ENCODE data around the gene UBASH3B.

The UBASH3B gene

DNA sequence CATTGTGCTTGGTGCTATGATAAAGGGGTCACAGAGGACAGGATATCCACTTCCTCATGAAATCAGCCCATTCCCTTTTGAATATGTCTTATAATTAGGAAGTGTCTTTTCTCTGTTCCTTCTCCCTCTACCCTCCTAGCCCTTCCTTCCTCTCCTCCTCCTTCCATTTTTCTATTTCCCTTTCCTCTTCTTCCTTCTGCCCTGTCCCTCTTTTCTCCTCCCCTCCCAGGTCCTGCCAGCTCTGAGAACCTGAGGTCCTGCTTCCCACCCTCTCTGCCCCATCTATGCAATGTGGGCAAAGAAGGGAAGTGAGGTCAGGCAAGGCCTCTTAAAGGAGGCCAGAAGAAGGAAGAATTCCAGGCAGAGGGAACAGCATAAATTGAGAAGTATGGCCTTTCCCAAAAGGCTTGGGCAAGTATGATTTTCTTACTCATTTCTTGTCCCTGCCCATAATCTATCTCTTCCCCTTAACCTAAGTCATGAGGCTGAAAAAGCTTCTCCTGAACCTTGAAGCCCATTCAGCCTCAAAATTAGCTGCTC, 7.7 kb upstream of the UBASH3B start:
- in situ Hi-C loops (cut with MboI; ENCODE audit: low sequenced_read_pairs), result no loop called here

DNA sequence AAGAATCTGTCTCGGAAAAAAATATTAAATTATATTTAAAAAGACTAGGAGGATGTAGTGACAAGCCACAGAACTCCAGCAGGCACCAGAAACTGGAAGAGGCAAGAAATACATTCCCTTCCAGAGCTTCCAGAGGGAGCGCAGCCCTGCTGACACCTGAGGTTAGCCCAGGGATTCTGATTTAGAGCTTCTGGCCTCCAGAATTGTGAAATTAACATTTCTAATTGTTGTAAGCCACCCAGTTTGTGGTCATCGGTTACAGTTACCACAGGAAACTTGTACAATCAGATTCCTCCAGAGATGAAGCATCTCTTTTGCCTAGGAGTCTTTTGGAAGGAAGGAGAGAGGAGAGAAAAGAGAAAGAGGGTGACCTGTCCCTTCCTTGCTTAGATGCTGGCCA, 6.4 kb upstream of the UBASH3B start:
- in situ Hi-C loops (cut with MboI; ENCODE audit: low sequenced_read_pairs), result no loop called here

DNA sequence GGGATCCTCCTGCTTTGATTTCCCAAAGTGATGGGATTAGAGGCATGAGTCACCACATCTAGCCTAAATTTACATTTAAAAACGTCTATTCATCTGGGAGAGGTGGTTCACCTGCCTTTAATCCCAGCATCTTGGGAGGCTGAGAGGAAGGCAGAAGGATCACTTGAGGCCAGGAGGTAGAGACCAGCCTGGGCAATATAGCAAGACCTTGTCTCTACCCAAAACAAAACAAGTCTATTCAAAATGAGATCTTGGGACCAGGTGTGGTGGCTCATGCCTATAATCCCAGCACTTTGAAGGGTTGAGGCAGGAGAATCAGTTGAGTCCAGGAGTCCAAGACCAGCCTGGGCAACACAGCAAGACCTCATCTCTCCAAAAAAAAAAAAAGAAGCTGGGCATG, 4.9 kb upstream of the UBASH3B start:
- in situ Hi-C loops (cut with MboI; ENCODE audit: low sequenced_read_pairs), result no loop called here

DNA sequence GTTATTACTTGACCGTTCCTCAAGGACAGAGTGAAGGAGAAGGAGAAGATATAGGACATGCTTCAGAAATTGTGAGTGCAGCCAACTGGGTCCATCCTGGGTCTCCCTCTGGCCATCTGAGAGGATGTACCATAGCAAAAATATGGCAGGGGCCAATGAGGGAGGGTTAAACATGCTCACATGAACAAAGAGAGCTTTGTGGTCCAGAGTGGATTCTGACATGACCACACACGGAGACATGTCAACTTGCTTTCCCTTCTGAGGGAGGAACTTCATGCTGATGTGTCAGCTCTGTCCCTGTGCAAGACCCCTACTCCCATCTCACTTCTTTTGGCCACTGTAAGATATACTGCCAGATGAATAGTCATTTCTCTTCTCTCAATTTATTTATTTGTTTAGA, 3.0 kb upstream of the UBASH3B start:
- in situ Hi-C loops (cut with MboI; ENCODE audit: low sequenced_read_pairs), result no loop called here

DNA sequence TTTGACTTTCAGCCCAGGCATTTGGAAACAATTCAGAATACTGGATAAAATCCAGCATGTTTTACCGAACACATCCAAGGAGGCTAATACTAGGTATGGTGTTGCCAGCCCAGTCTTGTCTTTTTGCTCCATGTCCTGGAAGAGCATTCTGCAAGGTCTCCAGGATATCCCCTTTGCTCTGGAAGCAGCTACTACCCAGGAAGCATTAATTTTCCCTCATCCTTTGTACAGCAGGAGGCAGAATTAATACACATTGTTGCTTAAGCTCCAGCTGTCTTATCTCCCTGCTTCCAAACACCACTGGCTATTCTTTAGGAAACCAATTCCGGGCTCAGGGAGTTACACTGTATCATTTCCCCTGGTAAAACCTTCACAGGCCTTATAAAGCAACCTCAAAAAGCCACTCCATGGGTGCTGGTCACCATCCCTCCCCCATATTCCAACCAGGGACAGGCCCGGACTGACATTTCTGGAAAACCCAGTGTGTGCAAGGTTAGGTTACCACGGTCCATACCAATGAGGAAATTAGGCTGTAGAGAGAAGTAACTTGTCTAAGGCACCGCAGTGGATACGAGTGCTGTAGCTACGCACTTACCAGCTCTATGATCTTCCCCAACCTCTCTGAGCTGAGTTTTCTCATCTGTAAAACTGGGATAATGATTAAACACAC, 1.5 kb upstream of the UBASH3B start:
- in situ Hi-C loops (cut with MboI; ENCODE audit: low sequenced_read_pairs), result no loop called here

DNA sequence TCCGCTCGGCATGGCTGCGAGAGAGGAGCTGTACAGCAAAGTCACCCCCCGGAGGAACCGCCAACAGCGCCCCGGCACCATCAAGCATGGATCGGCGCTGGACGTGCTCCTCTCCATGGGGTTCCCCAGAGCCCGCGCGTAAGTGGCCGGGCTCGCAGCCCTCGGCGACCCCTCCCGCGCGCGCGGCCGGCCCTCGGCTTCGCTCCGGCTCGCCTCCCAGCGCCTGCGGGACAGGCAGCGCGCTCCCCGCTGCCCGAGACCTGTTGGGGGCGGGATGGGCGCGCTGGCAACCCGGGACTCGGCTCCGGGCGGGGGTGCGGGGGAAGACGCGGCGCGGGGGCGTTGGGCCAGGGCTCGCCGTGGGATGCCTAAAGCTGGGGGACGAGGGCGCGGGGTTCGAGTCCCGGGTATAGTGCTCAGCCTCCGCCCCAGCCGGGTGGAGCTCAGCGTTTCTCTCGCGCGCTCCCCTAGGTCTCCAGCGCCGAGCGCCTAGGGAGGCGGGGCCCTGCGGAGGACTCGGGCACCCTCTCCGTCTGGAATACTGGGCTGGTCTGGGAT, 630 bp downstream of the UBASH3B start:
- in situ Hi-C loops (cut with MboI; ENCODE audit: low sequenced_read_pairs), result no loop called here

DNA sequence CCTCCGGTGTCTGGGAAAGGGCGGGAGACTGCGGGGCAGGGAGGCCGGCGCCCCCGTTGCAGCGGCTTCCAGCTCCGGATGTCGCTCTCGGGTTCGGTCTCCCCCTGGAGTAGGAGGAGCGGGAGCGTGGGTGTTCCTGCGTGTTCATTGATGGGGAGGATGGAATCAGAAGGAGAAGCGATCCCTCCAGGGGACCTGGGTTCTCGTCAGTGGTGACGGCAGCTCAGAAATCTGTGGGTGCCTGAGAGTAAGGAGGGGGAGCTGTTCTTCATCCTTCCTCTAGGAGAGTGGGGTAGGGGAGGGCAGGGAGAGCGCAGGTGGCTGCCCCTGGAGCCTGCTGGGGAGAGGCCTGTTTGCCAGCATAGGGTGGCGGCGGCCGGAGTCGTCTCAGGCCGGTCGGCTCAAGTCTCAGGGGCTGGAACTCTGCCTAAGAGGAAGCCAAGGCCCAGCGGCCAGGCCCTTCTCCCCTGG, 1.1 kb downstream of the UBASH3B start:
- in situ Hi-C loops (cut with MboI; ENCODE audit: low sequenced_read_pairs), result no loop called here

DNA sequence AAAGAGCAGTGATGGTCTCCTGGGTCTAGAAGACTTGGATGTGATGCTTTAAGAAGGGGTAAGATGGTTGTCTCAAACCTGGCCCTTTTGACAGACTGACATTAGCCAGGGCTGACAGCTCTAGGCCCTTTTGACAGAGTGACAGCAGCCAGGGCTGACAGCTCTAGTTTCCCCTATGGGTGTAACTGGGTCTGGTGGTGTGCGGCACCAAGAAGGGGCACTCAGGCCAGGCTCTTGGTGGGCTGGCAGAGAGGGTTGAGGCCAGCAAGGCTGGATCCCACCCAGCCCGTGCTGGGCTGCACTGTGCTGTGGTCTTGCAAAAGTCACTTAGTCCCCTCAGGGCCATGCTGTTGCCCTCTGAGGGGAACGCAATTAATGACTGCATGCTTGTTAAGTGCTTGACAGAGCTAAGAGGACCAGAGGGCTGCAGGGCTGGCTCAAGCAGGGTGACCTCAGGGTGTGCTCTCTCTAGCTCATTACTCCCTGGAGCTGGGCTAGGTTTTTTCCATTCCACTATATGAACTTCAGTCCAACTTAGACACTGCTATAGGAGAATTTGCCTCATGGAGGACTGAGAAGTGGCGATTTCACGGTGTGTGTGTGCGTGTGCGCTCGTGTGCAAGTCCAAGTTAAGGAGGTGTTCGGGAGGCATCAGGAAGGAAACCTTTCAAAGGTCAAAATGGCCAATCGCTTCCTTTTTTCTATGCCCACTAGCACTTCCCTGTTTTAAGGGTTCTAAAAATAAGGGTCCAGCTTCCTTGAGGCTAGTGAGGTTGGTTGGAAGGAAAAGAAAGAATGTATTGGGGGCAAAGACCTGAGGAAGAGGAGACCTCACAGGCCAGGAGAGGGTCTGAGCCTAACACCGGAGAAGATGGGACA, 4.4 kb downstream of the UBASH3B start:
- in situ Hi-C loops (cut with MboI; ENCODE audit: low sequenced_read_pairs), result no loop called here

DNA sequence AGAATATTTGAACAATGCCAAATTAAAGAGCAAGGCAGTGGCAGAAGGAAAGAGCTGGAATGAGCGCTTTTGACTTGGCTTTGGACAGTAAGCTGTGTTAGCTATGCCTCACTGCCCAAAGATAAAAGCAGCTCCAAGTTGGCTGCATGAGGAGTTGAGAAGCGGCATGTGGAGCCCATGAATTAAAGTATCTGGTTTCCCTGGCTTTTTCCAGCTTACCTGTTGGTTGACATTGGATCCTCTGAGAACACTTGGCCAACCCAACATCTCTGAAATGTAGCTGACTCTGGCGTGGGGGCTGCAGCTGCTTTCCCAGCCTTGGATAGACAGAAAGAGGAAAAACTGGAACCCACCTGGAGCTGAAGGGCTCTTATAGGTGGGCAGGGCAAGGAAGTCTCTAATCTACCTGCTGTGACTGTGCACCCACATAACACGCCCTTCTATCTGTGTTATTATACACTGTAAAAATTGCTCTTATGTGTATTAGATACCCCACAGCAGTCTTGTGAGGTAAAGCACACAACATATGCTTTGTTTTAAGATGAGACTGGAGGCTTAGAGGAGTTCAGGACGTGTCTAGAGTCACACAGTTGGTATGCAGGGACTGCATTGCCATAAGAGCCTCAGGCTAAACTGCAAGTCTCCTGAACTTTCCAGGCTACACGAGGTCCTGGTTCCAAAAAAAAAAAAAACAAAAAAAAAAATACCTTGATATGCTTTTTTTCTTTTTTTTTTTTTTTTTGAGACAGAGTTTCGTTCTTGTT, 5.8 kb downstream of the UBASH3B start:
- in situ Hi-C loops (cut with MboI; ENCODE audit: low sequenced_read_pairs), result no loop called here

DNA sequence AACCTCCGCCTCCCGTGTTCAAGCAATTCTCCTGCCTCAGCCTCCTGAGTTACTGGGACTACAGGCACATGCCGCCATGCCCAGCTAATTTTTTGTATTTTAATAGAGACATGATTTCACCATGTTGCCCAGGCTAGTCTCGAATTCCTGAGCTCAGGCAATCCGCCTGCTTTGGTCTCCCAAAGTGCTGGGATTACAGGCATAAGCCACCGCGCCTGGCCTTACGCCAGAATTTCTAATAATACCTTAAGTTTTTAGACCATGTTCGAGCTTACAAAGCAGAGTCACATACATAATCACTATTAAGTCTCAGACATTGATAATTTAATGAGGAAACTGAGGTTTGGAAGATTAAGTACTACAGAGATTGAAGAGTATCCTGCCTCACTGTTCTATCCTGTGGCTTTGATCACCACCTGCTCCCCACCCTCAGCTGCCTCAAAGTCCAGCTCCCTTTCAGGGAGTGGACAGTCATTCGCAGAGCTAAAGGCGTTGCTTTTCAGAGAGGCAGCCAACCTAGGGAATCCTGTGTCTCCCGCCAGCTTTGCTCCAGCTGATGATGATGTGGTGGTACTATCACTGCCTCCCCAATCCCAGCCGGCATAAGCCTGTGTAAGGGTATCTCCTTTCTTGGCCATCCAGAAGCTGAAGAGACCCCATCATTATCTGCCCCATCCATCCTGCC, 7.7 kb downstream of the UBASH3B start:
- in situ Hi-C loops (cut with MboI; ENCODE audit: low sequenced_read_pairs), result no loop called here

DNA sequence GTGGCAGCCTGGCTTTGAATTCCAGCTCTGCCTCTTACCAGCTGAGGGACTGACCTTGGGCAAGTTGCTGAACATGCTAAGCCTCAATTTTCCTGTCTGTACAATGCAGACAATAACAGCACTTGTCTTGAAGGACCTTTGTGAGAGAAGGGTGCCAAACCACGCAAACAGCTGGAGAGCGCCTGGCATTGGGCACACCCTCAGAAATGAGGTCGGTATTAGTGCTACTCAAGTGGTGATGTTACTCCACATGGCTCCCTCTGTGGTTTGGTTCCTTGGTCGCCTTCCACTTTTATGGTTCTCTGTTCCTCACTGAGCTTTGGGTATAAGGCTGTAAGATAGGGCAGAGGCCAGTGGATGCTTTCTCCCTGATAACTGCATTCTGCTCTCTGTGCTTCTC, 8.2 kb downstream of the UBASH3B start:
- in situ Hi-C loops (cut with MboI; ENCODE audit: low sequenced_read_pairs), result no loop called here

DNA sequence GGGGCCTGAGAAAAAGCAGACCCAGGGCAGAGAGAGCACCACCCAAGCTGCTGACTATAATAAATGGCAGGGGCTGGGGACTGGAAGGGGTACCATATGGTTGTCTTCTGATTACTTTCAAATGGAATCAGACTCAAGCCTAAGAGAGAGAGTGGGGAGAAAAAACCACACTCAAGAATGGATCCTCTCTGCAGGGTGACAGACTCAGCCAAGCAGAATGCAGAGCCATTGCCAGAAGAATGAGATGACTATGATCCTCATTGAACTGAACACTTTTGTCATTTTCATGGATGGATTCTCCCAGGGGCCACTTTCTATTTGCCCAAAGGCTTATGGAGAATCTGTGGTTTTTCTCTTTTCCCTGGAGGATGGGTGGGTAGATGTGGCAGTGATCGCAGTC, 8.7 kb downstream of the UBASH3B start:
- in situ Hi-C loops (cut with MboI; ENCODE audit: low sequenced_read_pairs), result no loop called here

DNA sequence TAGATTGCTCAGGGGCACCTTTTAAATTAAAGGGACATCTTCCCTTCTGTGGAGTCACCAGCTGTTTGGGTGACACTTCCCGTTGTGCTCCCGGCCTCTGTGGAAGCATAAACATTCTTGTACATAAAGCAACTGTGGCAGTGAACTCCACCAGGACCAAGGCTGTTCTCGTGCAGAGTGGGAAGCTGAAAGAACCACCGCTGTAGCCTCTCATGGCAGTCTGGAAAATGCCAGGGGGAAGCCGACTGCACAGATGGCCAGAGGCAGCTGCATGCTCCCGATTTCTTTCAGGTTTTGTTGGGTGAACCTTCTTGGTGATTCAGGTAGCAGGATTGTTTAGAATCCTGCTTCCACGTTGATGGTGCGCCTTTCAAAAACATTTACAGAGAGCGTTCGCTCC, 10.3 kb downstream of the UBASH3B start:
- in situ Hi-C loops (cut with MboI; ENCODE audit: low sequenced_read_pairs), result no loop called here

DNA sequence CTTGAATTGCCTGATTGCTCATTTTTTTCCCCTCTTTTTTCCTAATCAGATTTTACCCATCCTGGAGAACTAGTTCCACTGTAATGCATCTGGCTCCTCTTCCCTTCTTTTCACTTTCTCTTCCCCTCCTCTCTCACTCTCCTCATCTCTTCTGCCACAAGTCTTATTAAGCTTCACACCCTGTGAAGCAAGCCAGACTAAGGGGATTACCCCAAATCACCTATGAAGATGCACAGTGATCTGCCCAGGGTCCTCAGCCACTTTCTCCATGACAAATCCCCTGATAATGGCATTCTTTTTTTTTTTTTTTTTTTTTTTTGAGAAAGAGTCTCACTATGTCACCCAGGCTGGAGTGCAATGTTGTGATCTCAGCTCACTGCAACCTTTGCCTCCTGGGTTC, 11.2 kb downstream of the UBASH3B start:
- in situ Hi-C loops (cut with MboI; ENCODE audit: low sequenced_read_pairs), result no loop called here

DNA sequence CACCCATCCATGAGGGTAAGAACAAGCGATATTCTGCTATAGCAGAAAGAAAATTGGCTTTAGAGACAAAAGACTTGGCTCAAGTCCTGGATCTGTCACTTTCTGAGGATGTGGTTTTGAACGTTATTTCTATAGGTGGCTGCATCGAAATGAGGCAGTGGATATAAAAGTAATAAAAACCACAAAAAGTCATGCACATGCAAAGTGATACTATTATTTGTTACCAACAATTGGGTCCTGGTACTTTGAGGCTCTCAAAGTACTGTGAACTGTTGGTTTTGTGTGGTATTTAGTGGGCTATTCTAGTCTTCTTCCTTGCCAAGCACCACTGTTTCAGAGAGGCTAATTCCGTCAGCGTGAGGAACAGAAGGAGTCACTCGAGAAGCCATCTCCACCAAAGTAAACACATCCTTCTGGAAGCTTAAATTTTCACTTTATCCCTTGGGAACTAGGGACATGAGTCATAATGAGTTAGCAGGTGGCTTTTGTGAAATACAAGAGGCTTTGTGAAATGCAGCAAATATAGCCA, 13.1 kb downstream of the UBASH3B start:
- in situ Hi-C loops (cut with MboI; ENCODE audit: low sequenced_read_pairs), result no loop called here

DNA sequence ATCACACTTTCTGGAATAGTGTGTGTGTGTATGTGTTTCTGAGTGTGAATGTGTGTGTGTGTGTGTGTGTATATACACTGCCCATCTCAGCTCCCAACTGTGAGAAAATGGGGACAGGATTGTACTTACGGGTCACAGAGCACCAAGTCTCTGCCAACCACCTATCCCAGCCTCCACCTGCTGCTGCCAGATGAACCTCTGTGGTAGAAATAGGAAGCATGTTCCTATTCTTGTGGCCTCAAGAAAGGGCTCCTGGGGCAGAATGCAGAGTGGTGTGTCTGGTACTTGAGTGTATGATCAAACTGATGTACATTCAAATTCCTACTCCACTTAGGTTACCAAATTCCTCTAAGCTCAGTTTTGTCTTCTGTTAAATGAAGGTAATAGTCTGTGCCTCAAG, 14.6 kb downstream of the UBASH3B start:
- in situ Hi-C loops (cut with MboI; ENCODE audit: low sequenced_read_pairs), result no loop called here

DNA sequence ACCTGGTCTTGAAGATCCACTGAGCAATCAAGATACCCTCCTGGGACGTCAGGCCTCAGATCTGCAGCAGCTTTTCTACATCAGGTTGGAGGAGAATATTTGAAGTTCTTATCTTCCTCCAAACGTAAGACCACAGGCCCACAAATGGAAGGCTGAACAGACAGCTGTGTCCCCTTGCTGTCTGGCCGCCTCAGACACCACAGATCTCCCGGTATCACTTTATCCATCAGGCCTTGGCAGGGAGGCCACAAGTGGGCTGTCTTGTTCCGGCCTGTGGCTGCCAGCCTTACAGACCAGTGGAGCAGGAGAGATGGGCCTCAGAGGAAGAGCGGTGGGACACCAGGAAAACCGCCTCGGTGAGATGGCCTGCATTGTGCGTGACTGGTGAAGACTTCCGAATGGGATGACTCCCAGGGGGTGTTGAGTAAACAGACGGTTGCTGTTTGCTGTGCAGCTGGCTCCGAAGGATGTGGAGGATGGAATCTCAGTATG, 15.9 kb downstream of the UBASH3B start:
- in situ Hi-C loops (cut with MboI; ENCODE audit: low sequenced_read_pairs), result no loop called here

DNA sequence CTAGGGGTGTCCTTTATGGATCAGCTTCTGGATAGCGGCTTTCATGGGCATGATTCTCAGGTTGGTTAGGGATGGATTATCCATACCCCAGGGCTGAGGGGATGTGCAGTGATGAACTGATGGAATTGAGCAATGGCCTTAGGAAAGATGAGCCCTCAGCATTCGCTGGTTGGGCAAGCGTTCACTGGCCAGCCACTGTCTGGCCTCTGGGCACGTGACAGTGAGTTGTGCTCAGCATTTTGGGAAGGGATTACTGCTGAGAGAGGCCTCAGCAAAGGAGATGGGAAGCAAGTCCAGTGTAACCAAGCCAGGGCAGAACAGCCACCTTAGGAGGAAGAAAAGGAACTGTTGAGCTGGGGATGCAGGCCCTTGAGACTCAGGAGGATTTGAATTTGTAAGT, 17.4 kb downstream of the UBASH3B start:
- in situ Hi-C loops (cut with MboI; ENCODE audit: low sequenced_read_pairs), result no loop called here

DNA sequence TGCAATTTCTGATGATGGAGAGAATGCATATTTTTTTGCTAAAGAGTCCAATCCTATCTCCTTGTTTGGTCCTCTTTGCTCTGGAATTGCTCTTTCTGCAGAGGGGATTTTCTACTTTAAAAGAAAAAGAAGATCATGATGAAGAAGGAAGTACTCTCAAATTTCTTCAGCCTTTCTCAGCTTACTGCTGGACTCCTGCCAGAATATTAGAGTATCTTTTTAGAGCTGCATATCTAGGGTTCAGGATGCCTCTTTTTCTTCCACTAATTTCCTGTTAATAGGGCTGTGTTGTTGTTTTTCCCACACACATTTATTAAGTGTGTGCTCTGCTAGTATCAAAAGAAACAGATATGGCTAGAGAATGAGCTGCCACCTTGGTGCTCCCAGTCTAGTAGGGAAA, 18.2 kb downstream of the UBASH3B start:
- in situ Hi-C loops (cut with MboI; ENCODE audit: low sequenced_read_pairs), result no loop called here

DNA sequence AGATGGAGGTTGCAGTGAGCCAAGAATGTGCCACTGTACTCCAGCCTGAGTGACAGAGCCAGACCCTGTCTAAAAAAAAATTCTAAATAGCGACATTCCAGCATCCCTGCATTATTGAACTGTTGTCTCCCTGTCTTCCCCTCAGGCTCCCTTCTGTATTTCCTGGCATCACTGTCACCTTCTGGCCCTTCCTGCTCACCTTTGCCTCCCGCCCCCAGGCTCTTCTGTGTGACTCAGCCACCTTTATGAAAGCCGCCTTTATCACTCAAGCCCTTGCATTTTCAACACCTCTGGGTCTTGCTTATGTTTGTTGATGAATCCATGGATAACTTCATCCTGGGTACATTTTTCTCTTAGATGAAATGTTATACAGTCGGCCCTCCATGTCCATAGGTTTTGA, 21.1 kb downstream of the UBASH3B start:
- in situ Hi-C loops (cut with MboI; ENCODE audit: low sequenced_read_pairs), result no loop called here

Measured in hTERT RPE-1 (cell line).